Dermis blood vessel endothelial cell (primary cell): ENCODE results near the gene SLC2A10. TPM values are rescaled to one million over a fixed set of nuclear protein-coding genes. Genes with fewer than 3 reads are reported as not detected.
"Not testable (repeated sequence)": the region's sequence is repeated elsewhere in the genome, so short reads cannot be mapped to it uniquely, and the experiment has no call there.

Experiments used
- DNase-seq: peaks from one replicate; pipeline ENCODE4 v3.0.0; 2010
- total RNA-seq: library from RNA; depleted of rRNA; stranded (reverse); fragments of >200 nt; gene quantifications from 2 replicates; pipeline ENCODE4 v1.2.3, GENCODE V29; 2014

SLC2A10 gene
- 16.0 and 16.7 TPM in 2 replicates for total RNA-seq

GRCh38 chr20:46709459-46710152 is at the start of gene SLC2A10:
TSS of gene SLC2A10 (plus strand) at chr20:46709649. CDS start at chr20:46709737, 88 bp downstream.
- peak; percentile 58 for DNase-seq

- DNase-seq: no peak
These were observed 49.0 kb upstream of the SLC2A10 start for GRCh38 chr20:46660487-46660886.

DNA sequence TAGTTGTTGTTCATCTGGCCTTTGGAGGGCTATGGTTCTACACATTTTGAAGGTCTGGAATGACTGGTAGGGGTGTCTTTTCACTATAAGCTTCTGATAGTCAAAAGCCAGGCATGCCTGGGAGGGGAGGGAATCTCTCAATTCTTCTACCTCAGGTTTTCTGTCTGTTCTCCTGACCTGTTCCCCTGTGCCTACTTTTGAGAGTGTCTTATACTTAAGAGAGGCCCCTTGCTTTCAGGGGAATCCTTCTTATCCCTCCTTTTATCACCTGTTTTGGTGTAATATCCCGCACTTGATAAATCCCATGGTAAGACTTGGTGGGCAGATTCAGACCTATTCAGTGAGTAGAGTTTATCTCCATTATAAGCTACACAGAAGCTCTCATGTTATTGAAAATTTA is 47.8 kb upstream of the SLC2A10 start:
- DNase-seq: no peak

DNA sequence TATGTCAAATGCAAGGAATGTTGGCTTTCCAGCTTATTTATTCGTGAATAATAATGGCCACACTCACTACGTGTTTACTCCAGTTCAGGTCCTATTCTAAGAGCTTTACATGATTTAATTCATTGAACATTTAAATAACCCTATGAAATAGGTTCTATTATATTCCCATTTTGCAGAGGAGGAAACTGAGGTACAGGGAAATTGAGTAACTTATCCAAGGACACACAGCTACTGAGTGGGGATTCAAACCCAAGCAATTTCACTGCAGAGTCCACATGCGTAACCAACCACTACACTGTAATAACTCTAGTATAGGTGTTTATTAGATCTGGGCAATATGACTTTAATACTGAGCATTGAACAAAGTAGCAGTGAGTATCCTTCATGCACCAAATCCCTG is 45.9 kb upstream of the SLC2A10 start:
- DNase-seq: no peak

DNA sequence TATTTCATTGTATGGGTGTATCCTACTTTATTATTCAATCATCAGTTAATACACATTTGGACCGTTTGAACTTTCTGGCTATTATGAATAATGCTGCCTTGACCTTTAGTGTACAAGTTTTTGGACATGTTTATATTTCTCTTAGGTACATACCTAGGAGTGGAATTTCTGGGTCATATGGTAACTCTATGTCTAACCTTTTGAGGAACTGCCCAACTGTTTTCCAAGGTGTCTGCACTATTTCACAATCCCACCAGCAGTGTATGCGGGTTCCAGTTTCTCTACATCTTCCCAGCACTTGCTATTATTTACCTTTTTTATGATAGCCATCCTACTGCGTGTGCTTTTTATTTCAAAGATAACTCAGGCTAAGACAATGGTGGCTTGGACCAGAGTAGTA is 43.8 kb upstream of the SLC2A10 start:
- DNase-seq: no peak

DNA sequence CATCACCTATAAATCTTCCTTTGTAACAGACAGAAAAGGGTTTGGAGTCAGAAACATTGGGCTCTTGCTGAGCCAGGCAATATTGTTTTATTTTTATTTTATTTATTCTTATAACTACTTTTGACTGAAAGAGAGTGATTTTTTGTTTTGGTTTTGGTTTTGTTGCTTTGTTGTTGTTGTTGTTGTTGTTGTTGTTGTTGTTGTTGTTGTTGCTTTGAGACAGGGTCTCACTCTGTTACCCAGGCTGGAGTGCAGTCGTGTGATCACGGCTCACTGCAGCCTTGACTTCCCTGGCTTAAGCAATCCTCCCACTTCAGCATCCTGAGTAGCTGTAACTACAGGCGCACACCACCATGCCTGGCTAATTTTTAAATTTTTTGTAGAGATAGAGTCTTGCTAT is 43.1 kb upstream of the SLC2A10 start:
- no peak for DNase-seq

DNA sequence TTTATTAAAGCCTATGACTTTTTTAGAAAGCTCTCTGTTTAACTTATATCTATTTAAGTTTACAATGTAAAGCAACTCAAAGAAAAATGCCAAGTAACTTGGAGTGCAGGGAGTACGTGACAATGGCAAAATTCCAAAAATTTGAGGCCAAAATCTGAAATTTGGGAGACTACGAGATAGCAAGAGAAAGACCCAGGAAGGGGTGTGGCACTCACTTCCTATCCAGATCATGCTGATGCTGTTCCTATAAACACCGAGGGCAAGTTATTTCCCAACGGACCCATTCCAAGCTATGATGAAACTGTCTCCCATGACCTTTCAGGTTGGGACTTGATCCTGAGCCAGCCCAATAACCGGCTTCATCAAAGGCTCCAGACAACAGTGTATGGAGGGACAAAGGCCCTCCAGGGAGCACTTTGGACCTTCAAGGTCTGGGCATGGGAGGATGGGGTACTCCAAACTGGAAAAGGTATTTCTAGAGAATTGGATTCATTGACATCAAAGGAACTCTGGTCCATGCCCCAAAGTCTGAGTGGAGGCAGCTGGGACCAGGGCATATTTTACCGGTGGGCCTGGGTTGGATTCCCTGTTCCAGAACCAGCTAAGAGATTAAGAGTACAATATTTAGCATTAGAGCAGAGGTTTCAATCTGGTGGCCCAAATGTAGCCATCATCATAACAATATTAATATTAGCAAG is 42.5 kb upstream of the SLC2A10 start:
- DNase-seq: no peak

DNA sequence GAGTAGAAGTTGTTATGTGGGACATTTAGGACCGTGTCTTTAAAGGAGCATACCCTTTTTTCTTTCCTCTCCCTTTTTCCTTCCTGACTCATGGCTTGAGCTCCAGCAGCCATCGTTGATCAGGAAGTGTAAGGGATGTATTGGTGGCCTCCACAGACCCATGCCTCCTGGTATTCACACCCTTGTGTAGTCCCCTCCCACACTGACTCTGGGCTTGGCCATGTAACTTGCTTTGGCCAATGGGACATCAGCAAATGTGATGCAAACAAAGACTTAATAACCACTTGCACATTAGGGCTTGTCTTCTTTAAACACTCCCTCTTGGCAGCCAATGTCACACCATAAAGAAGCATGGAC is 39.2 kb upstream of the SLC2A10 start:
- DNase-seq: no peak

- DNase-seq: no peak
These were observed 38.6 kb upstream of the SLC2A10 start for GRCh38 chr20:46670585-46671584.

DNA sequence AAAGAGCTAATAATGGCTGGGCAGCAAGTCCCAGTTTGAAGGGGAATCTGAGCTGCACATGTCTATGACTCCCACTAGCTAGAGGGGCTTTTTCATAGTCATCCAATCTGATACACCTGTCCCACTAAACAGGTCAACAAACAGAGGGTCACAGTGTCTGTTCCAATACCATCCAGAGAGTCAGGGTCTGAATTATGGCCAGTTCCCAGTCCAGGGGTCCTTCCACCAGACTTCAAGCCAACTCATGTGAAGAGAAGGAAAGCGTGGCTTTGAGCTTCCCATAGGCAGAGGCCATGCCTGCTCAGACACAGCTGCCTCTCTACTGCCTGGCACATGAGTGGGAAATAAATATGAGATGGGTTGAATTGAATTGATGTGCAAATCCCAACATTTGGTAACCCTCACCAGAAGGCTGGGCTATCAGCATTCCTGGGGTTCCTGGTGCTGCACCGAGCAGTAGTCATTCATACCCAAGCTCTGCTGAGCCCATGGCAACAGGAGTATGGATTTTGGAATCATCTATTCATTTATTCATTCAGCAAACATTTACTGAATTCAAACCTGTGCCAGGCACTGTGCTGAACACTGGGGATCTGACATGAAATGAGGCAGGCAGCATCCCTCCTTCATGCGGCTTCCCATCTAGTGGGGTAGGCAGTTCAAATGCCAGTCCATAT is 37.4 kb upstream of the SLC2A10 start:
- no peak for DNase-seq

- DNase-seq: no peak
These were observed 36.8 kb upstream of the SLC2A10 start for GRCh38 chr20:46672543-46673148.

- DNase-seq: no peak
These were observed 35.8 kb upstream of the SLC2A10 start for GRCh38 chr20:46673394-46674252.

DNA sequence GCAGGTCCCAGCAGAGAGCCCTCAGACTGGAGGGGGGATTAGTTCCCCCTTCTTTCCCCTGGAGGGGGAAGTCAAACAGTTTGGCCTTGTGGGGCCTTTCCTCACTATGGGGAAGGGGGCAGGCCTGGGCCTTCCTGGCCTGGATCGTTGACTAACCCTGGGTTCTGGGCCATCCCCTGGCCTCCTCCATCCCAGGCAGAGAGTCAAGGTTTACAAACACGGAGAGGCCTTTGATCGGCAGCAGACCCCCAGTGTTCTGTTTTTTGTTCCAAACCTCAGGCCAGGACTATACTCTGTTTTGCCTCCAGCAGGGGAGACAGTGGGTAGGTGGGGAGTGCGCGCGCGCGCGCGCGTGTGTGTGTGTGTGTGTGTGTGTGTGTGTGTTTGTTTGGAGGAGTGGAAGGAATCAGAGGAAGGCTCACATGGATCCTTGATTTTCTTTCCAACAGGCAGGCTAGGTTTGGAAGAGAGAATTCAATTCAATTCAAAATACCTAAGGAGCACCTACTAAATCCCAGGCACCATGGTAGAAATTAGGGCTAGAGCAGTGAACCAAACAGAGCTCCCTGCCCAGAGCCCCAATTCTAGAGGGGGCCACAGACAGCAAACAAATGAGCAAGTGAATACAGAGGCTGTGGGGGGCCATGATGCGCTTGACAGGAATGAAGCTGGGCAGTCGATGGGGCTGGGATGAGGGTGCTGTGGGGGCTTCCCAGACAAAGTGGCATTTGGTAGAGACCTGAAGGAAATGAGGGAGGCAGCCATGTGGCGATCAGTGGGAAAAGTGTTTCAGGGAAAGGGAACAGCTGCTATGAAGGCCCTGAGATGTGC is 35.0 kb upstream of the SLC2A10 start:
- DNase-seq: no peak

GRCh38 chr20:46676649-46677316 is 32.7 kb upstream of the SLC2A10 start:
- DNase-seq: not testable (repeated sequence)

DNA sequence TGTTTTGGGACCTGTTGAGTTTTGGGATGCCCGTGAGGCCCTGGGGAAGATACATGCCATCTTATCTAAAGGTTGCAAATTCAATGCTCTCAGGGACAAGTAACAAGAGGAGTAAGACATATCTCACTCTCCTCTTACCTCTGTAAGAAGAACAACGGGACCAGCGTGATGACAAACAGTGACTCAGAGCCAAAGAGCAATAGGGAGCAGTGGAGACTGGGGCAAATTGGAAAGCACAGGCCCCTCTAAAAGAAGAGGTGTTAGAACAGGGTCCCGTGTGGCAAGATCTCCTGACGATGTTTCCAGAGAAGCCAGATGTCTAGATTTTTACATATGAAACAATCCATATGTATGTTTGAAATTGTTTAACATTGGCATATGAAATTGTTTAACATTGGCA is 31.8 kb upstream of the SLC2A10 start:
- no peak for DNase-seq

GRCh38 chr20:46678516-46678915 is 30.9 kb upstream of the SLC2A10 start:
- no peak for DNase-seq

DNA sequence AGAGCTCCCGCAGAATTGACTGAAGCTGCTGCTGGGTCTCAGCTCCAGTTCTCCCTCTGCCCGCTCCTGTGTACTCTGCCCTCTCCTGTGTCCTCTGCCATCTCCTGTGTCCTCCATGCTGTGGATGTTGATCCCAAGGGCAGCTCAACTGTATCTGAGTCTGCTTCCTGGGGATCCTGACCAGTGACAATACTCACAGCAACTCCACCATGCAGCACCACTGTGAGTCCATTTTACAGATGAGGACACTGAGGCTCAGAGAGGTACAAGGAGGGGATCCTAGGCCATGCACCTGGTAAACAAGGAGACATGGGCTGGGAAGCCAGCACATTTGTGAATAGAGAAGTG is 28.8 kb upstream of the SLC2A10 start:
- DNase-seq: no peak

GRCh38 chr20:46681032-46681854 is 28.2 kb upstream of the SLC2A10 start:
- DNase-seq: peak; percentile 78
